ENCODE data around the gene GBP1.

DNA sequence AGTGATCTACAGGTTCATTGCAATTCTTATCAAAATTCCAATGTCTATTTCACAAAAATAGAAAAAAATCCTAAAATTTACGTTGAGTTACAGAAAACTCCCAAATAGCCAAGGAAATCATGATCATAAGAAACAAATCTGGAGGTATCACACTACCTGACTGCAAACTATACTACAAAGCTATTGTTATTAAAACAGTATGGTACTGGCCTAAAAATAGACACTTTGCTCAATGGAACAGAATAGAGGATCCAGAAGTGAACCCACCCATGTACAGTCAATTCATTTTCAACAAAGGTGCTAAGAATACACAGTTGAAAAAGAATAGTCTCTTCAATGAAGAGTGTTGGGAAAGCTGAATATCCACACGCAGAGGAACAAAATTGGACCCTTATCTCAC lies 30.7 kb upstream of the GBP1 start:
- TF ChIP-seq EZH2 (IDR thresholded peaks at IDR 0.05) (no peak), POLR2AphosphoS5 (IDR thresholded peaks at IDR 0.05; ENCODE audit: borderline replicate concordance, low read depth, low read length) (no peak)

Measured in SK-N-MC (cell line).